Activated CD8-positive, alpha-beta memory T cell treated with anti-CD3 and anti-CD28 coated beads, Interleukin-2, amount 50 U/mL, for 1 hour (primary cell): ENCODE results near the gene MYO10.
"Not testable (repeated sequence)": the region's sequence is repeated elsewhere in the genome, so short reads cannot be mapped to it uniquely, and the experiment has no call there.

Experiments used
- DNase-seq: peaks from one replicate; pipeline ENCODE4 v3.0.0-alpha.2; 2020; ENCODE audit errors: extremely low read depth

Gene MYO10

GRCh38 chr5:16862777-16863176, 73.3 kb downstream of the MYO10 start:
- no peak for DNase-seq

GRCh38 chr5:16859346-16859745, 76.7 kb downstream of the MYO10 start:
- DNase-seq, result no peak

- no peak for DNase-seq
Measured at GRCh38 chr5:16858151-16858550, 77.9 kb downstream of the MYO10 start.

GRCh38 chr5:16857635-16858034, 78.5 kb downstream of the MYO10 start:
- no peak for DNase-seq

- DNase-seq, result no peak
Measured at GRCh38 chr5:16856531-16856930, 79.6 kb downstream of the MYO10 start.

- DNase-seq, result no peak
Measured at GRCh38 chr5:16855898-16856297, 80.2 kb downstream of the MYO10 start.

GRCh38 chr5:16855485-16855884, 80.6 kb downstream of the MYO10 start:
- DNase-seq, result no peak

GRCh38 chr5:16854351-16854750, 81.7 kb downstream of the MYO10 start:
- no peak for DNase-seq

GRCh38 chr5:16853518-16853917, 82.6 kb downstream of the MYO10 start:
- DNase-seq, result no peak

GRCh38 chr5:16852251-16853005, 83.7 kb downstream of the MYO10 start:
- DNase-seq, result no peak

GRCh38 chr5:16849775-16850174, 86.3 kb downstream of the MYO10 start:
- DNase-seq, result no peak

- DNase-seq, result no peak
Measured at GRCh38 chr5:16849181-16849580, 86.9 kb downstream of the MYO10 start.

- no peak for DNase-seq
Measured at GRCh38 chr5:16844952-16845351, 91.1 kb downstream of the MYO10 start.

- no peak for DNase-seq
Measured at GRCh38 chr5:16842896-16843295, 93.2 kb downstream of the MYO10 start.

GRCh38 chr5:16841416-16841815, 94.7 kb downstream of the MYO10 start:
- no peak for DNase-seq

GRCh38 chr5:16837305-16837704, 98.8 kb downstream of the MYO10 start:
- no peak for DNase-seq

GRCh38 chr5:16834029-16834428, 102.1 kb downstream of the MYO10 start:
- DNase-seq, result no peak

- DNase-seq, result not testable (repeated sequence)
Measured at GRCh38 chr5:16831326-16831725, 104.8 kb downstream of the MYO10 start.

- DNase-seq, result no peak
Measured at GRCh38 chr5:16827755-16828154, 108.3 kb downstream of the MYO10 start.

- no peak for DNase-seq
Measured at GRCh38 chr5:16826379-16827125, 109.5 kb downstream of the MYO10 start.

GRCh38 chr5:16819522-16820167, 116.4 kb downstream of the MYO10 start:
- DNase-seq, result no peak

- DNase-seq, result no peak
Measured at GRCh38 chr5:16815432-16815831, 120.7 kb downstream of the MYO10 start.

- no peak for DNase-seq
Measured at GRCh38 chr5:16812911-16813310, 123.2 kb downstream of the MYO10 start.
